OCI-LY7 (cell line): ENCODE measurements around the gene MNT.

Experiments
- CTCF ChIP-seq: fragments of 200-600 bp; sonication (generic); conservative IDR thresholded peaks from 2 replicates; pipeline ENCODE4 v1.5.1; 2014; ENCODE audit warnings: mild to moderate bottlenecking, antibody characterized with exemption, low read length, moderate library complexity, mixed read lengths
- EZH2phosphoT487 ChIP-seq: fragments of 200-600 bp; sonication (generic); IDR thresholded peaks from 2 replicates; pipeline ENCODE4 v1.6.1; 2018; ENCODE audit warnings: low read depth, borderline replicate concordance, mild to moderate bottlenecking, mixed run types, antibody characterized with exemption, low read length, moderate library complexity, mixed read lengths

- TF ChIP-seq CTCF, result no peak
- no peak for TF ChIP-seq EZH2phosphoT487
Observed at GRCh38 chr17:2371183-2372130, 29.4 kb downstream of the MNT start.
